ENCODE measurements around the gene ERI3. TPM values are rescaled to one million over a fixed set of nuclear protein-coding genes. Genes with fewer than 3 reads are reported as not detected.

Gene ERI3
- total and polyA plus RNA-seq, 9 of the 15 experiments (the other 6 are each of a cell fraction or from before 2014, with no cell fraction given): 47.8 to 93.4 (median 67.2) TPM

DNA sequence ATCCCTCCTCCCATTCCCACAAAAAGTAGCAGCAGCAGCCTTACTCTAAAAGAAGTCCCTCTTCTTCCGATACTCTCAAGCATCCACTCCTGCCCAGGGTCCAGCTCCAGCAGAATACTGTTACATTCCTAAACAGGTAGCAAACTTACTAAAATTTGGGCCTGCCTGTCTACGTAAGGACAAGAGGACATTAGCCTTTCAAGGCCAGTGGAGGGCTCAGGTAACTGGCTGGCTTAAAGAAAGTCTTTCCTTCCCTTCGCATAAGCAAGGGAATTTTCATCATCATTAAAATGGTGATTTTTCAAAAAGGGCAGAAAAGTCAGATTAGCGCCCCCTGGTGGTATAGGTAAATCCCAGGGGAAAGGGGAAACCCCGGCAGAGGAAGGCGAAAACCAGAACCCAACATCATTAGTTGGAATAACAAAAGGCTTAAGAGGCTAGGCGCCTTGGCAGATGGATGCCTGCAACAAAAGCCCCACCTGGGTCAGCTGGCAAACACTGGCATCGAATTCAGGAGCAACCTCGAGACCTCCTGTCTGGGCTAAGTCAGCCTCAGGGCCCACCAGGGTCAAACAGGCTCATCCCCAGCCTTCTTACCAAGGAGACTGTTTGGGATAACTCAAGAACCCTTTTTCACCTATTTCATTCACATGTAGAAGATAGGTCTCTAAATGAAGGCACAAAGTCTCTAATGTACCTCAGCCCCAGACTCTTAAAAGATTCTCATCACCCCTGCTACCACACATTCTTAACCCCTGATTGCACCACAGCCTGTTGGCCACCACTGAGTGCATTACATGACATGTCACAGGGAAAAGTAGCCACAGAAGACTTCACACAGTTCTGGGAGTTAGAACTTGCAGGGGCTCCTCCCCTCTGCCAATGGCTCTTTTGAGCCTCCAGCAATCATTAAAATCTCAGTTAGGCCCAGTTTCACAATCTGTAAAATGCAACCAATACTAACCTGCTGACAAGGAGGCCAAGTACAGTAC lies 36.7 kb downstream of the ERI3 start (continued):
- TF ChIP-seq, protein P1, sequence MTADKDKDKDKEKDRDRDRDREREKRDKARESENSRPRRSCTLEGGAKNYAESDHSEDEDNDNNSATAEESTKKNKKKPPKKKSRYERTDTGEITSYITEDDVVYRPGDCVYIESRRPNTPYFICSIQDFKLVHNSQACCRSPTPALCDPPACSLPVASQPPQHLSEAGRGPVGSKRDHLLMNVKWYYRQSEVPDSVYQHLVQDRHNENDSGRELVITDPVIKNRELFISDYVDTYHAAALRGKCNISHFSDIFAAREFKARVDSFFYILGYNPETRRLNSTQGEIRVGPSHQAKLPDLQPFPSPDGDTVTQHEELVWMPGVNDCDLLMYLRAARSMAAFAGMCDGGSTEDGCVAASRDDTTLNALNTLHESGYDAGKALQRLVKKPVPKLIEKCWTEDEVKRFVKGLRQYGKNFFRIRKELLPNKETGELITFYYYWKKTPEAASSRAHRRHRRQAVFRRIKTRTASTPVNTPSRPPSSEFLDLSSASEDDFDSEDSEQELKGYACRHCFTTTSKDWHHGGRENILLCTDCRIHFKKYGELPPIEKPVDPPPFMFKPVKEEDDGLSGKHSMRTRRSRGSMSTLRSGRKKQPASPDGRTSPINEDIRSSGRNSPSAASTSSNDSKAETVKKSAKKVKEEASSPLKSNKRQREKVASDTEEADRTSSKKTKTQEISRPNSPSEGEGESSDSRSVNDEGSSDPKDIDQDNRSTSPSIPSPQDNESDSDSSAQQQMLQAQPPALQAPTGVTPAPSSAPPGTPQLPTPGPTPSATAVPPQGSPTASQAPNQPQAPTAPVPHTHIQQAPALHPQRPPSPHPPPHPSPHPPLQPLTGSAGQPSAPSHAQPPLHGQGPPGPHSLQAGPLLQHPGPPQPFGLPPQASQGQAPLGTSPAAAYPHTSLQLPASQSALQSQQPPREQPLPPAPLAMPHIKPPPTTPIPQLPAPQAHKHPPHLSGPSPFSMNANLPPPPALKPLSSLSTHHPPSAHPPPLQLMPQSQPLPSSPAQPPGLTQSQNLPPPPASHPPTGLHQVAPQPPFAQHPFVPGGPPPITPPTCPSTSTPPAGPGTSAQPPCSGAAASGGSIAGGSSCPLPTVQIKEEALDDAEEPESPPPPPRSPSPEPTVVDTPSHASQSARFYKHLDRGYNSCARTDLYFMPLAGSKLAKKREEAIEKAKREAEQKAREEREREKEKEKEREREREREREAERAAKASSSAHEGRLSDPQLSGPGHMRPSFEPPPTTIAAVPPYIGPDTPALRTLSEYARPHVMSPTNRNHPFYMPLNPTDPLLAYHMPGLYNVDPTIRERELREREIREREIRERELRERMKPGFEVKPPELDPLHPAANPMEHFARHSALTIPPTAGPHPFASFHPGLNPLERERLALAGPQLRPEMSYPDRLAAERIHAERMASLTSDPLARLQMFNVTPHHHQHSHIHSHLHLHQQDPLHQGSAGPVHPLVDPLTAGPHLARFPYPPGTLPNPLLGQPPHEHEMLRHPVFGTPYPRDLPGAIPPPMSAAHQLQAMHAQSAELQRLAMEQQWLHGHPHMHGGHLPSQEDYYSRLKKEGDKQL (CRISPR knock-in tag; IDR thresholded peaks at IDR 0.05; ENCODE audit: borderline replicate concordance): no peak
- 0 out of 2 replicates have a peak, but pooled peaks have one; percentile 17 for TF ChIP-seq TEAD4 (IDR thresholded peaks at IDR 0.05; ENCODE audit: low read length)
- TF ChIP-seq TEAD4 (CRISPR knock-in tag; IDR thresholded peaks at IDR 0.05; ENCODE audit: borderline replicate concordance): no peak
- TF ChIP-seq ZNF707 (CRISPR knock-in tag; conservative IDR thresholded peaks at IDR 0.05): no peak
- no peak for TF ChIP-seq ZNF239 (CRISPR knock-in tag; IDR thresholded peaks at IDR 0.05)
- TF ChIP-seq LARP7 (IDR thresholded peaks at IDR 0.05): no peak
- TF ChIP-seq BCL6 (CRISPR knock-in tag; IDR thresholded peaks at IDR 0.05): no peak
- TF ChIP-seq SMARCE1 (IDR thresholded peaks at IDR 0.05): no peak
- no peak for TF ChIP-seq HDAC8 (tag; IDR thresholded peaks at IDR 0.05)
- TF ChIP-seq, protein P2, sequence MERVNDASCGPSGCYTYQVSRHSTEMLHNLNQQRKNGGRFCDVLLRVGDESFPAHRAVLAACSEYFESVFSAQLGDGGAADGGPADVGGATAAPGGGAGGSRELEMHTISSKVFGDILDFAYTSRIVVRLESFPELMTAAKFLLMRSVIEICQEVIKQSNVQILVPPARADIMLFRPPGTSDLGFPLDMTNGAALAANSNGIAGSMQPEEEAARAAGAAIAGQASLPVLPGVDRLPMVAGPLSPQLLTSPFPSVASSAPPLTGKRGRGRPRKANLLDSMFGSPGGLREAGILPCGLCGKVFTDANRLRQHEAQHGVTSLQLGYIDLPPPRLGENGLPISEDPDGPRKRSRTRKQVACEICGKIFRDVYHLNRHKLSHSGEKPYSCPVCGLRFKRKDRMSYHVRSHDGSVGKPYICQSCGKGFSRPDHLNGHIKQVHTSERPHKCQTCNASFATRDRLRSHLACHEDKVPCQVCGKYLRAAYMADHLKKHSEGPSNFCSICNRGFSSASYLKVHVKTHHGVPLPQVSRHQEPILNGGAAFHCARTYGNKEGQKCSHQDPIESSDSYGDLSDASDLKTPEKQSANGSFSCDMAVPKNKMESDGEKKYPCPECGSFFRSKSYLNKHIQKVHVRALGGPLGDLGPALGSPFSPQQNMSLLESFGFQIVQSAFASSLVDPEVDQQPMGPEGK (CRISPR knock-in tag; IDR thresholded peaks at IDR 0.05; ENCODE audit: borderline replicate concordance): no peak
- TF ChIP-seq TAL1 (IDR thresholded peaks at IDR 0.05): no peak
- TF ChIP-seq ZKSCAN8 (CRISPR knock-in tag; IDR thresholded peaks at IDR 0.05): no peak
- no peak for TF ChIP-seq ZSCAN29 (IDR thresholded peaks at IDR 0.05)
- no peak for TF ChIP-seq SAFB2 (IDR thresholded peaks at IDR 0.05; ENCODE audit: borderline replicate concordance, low read depth, low read length, severe bottlenecking)
- no peak for TF ChIP-seq BRF1 (IDR thresholded peaks at IDR 0.05; ENCODE audit: borderline replicate concordance, extremely low read depth, insufficient read length)
- no peak for TF ChIP-seq CBX3 (IDR thresholded peaks at IDR 0.05; ENCODE audit: borderline replicate concordance in 1 of 2, low read length in 2 of 2)
- TF ChIP-seq FOSL1 (tag; conservative IDR thresholded peaks at IDR 0.05): no peak
- TF ChIP-seq MEF2D (tag; conservative IDR thresholded peaks at IDR 0.05; ENCODE audit: low read depth): no peak
- TF ChIP-seq BCOR (IDR thresholded peaks at IDR 0.05): no peak
- no peak for TF ChIP-seq ZSCAN32 (CRISPR knock-in tag; IDR thresholded peaks at IDR 0.05)
- TF ChIP-seq THRAP3 (IDR thresholded peaks at IDR 0.05; ENCODE audit: borderline replicate concordance): no peak
- no peak for TF ChIP-seq ZFP36 (IDR thresholded peaks at IDR 0.05; ENCODE audit: low read depth, low read length, partially characterized antibody)
- no peak for TF ChIP-seq CBX1 (IDR thresholded peaks at IDR 0.05; ENCODE audit: low read depth)
